Pons (tissue), 1 donor: Measurements from ENCODE around the gene EMX1.

ENCODE experiments used
- DNase-seq: peaks from one replicate; pipeline ENCODE4 v3.0.0-alpha.2; 2016; ENCODE audit warnings: low spot score

EMX1 gene

DNA sequence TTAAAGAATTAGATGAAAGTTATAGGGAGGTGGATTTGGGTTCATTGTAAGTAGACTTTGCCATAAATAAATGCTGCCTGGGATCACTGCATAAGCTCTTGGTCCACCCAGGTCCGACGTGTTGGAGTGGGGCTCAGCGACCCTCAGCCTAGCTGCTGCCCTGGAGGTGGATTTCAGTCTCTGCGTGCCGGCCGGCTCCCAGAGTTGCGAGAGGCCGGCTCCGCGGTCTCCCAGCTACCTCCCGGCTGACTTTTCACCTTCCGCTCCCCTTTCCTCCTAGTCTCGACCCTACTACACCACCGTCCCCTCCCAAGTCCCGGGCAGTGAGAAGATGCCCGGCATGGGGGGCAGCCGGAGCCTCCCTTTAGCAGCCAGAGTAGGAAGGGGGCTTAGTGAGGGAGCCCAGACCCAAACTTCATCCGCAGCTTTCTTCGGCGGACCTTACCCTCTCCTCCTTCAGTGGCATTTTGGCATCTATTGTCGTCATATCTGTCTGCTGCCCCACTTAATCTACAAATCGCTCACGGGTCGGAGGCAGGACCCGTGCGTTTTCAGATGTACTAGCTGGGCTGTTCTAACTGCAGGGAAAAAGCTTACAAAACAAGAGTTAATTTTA, 8.1 kb downstream of the EMX1 start:
- no peak for DNase-seq

GRCh38 chr2:72926368-72926767, 9.0 kb downstream of the EMX1 start:
- DNase-seq: no peak

GRCh38 chr2:72926811-72927465, 9.6 kb downstream of the EMX1 start:
- no peak for DNase-seq

DNA sequence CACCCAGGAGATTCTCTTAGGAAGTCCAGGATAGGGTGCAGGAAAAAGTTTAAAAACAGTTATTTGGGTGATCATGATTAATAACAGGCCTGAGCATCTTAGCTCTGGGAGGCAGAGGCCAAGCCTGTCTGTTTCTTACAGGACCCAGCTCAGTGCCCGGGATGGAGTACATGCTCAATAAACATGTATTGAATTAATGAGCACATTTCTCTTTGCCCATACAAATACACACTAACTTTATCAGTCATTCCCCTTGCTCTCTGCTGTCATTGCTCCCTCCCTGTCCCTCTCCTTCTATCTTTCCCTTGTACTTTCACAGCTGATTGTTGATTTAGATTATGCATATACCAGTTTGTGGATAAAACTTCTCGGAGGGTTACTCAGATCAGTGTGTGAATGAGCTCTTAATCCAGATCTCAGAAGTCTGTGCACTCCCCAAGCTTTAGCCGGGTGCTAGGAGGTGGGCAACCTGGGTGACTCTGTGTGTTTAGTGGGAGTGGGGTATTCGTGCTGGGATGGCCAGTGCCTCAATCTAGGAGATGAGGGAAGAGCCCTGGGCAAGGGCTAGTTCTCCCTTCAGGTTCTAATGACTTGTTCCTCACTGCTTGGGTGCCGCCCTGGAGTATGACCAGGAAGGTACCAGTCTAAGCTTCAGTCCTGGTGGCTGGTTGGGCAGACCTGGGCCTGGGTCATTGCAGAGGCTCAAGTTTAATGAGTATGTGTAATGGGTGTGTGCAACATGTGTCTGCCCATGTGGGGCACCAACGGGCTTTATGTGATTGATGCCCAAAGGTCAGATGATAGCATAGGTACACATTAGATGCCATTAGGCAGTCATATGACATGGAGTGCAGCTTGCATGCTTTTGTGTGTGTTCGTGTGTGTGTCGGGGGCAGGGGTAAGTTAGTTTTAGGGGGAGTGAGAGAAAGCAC, 10.6 kb downstream of the EMX1 start:
- no peak for DNase-seq

DNA sequence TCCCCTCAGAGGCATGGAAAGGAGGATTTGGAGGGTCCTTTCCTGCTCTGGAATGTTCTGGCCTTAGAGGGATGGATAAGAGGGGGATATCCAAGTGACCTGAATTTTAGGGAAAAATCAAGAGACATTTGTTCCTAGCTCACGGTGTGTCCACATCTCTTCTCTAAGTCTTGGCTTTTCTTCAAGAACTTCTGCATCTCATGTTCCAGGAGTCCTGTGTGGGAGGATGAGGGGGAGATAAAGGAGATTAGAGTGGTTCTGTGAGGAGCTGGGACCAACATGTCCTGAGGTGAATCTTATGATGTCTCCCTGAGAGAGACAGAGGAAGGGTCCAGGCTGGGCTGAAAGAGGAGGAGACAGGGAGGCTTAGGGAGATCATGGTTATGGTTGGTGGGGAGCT, 11.7 kb downstream of the EMX1 start:
- no peak for DNase-seq

DNA sequence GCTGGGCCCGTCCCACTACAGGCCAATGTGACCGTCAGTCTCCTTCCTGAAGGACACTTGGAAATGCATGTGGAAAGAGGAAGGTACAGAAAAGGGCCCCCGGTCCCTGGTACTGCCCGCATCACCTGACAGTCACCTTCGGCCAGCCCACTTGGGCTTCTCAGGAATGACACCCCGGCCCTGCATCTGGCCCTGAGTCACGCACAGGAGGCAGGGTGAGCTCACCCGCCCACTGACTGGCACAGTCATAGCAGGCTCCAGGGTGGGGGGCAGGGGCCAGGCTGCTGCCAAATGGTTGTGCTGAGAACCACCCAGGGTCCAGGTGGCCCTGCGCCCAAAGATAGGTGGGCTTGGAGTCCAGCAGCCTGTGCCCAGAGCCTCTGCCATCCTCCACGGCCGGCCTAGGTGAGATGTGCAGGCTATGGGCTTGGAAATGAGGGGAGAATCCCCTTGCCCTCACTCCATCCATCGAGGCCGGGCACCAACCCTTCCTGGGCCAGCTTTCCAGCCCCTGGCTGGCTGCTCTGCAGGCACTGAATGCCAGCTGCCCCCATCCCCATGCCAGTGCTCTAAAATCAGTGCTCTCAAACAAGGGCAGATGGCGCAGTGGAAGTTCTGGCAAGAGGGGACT, 14.1 kb downstream of the EMX1 start:
- no peak for DNase-seq

GRCh38 chr2:72932045-72932740, 14.9 kb downstream of the EMX1 start:
- no peak for DNase-seq

- no peak for DNase-seq
Observed at GRCh38 chr2:72932805-72933204, 15.5 kb downstream of the EMX1 start.

DNA sequence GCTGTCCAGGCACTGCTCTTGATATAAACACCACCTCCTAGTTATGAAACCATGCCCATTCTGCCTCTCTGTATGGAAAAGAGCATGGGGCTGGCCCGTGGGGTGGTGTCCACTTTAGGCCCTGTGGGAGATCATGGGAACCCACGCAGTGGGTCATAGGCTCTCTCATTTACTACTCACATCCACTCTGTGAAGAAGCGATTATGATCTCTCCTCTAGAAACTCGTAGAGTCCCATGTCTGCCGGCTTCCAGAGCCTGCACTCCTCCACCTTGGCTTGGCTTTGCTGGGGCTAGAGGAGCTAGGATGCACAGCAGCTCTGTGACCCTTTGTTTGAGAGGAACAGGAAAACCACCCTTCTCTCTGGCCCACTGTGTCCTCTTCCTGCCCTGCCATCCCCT, 15.9 kb downstream of the EMX1 start:
- no peak for DNase-seq

GRCh38 chr2:72933646-72934151, 16.4 kb downstream of the EMX1 start:
- no peak for DNase-seq

DNA sequence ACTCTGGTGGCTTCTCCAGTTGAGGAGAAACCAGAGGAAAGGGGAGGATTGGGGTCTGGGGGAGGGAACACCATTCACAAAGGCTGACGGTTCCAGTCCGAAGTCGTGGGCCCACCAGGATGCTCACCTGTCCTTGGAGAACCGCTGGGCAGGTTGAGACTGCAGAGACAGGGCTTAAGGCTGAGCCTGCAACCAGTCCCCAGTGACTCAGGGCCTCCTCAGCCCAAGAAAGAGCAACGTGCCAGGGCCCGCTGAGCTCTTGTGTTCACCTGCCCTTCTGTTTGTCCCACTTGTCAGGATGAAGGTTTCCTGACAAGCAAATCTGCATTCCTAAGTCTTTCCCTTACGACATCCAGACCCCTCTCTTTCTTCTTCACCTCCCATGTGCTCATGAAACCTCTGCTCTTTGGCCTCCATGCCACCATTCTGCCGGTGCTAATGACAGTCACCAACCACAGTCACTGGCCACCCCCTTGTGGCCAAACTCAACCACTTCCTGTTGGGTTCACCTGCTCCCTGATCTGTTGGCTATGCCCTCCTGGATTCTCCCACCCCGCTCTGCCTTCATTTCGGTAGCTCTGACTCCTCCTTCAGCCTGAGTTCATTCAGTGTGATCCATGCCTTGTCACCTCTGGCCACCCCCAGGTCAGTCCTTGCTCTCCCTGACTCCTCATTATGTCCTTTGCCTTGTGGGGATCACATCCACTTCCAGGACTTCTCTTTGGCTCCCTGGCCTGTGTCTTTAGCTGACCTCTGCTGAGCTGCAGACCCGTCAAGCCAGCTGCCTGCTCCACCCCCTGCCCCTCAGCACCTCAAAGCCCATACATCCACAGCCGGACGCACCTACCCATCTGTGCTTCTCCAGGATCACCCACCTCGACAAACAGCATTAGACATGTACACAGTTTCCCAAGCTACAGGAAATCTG, 17.6 kb downstream of the EMX1 start:
- no peak for DNase-seq

DNA sequence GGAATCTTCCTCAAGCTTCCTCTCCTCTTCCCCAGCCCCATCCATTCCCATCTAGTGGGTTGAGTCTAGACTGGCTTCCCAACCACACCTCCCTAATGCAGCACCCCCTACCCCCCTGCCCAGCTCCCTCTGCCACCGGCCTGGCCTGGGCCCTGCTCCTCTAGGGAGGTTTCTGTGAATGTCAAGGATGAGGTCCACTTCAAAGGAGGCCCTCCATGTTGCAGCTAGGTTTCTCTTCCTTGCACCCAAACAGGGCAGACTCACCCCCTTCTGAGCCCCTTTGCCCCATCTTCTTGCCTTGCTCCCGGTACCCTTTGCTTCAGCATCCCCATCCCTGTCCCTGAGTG, 18.3 kb downstream of the EMX1 start:
- DNase-seq: no peak

DNA sequence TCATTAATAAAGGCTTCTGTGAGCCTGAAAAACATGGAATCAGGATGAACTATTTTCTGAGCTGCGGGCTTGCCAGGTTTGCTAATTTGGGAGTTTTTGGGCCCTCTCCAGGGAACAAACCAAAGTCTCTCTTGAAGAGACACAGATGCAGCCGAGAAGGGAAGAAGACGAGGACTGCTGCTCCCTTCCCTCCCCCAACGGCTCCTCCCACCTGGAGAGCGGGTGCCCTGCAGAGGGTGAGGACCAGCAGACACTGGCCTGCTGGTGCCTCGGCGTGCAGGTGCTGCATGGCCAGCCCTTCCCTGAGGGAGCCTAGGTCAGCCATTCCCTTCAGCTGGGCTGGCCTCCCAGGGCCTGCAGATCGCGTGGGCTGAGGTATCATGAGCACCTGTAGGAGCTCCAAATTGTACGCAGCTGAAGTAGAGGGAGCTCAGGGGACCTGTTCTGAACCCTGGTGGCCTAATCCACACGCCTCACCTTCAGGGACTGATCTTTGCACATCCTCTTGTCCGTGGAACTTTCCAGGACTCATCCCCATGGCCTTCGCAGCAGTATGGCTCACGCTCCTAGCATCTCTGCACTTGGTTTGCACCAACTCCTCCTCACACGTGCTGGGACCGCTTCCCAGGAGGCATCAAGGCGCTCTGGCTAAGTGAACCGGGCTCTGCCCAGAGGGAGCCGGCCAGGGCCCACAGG, 19.5 kb downstream of the EMX1 start:
- no peak for DNase-seq

DNA sequence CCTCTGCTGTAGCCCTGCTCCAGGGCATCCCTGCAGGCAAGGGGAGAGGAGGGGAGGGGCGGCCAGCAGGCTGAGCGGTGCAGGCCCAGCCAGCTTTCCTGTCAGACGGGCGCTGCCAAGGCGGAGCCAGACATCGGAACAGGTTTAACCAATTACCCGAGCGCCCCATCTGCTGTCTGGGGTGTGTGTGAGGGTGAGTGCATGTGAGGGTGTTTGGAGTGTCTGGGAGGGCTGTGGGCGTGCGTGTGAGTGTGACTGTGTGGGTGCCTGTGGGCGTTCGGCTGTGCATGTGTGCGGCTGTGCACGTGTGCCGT, 20.0 kb downstream of the EMX1 start:
- no peak for DNase-seq

DNA sequence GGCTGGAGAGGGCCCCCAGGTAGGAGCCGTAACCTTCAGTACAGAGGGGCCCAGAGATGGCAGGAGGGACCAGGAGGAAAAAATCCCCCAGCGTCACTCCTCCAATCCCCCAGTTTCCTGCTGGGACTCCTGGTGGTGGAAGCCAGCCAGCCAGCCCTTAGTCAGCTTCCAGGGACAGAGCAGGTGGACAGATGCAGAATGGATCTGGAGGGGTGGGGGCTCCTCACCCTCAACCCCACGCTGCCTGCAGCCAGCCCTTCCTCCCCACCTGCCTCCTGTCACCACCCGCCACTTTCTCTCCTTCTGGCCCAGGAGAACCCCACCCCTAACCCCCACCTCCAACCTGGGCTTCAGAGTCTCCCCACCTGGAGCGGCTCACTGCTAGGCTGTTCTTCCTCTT, 21.1 kb downstream of the EMX1 start:
- no peak for DNase-seq

GRCh38 chr2:72940361-72940760, 23.0 kb downstream of the EMX1 start:
- DNase-seq: no peak

DNA sequence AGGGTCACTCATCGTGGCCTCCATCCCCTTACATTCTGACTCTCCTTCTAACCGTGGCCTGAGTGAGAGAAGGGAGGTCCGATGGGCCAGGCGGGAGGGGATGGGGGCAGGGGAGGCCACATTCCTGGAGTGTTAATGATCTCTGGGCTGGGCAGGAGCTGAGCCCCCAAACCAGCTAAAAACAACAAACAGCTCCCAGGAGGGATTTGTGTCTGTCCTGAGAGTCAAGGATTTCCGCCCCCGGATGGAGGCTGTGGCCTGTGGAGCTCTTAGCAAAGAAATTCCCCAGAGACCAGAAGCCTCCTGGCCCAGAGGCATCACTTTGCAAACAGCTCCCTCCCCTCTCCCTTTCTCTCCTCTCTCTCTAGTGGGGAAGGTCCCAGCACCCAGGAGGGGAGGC, 23.5 kb downstream of the EMX1 start:
- no peak for DNase-seq

- DNase-seq: no peak
Observed at GRCh38 chr2:72942293-72942692, 25.0 kb downstream of the EMX1 start.

DNA sequence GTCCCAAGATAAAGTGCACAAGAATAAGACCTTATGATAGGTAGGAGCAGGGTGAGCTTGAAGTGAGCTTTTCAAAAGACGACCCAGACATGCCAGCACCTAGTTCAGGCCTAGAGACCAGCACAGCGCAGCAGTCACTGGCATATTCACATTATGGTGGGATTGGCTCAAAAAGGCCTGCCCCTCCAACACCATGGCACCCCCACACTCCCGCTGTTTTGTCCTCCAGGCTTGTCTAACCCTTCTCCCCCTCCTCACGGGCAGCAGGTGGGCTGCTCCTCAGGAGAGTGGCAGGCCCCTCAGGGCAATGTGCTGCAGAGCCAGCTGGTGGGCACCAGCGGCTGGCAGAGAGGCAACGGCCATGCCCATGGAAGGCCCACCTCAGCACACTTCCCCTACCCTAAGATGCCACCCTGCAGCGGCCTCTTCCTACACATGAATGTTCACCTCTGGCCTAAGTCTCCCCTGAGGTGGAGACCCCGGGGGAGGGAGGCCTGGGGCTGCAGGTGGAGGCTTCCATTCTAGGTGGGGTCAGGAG, 25.6 kb downstream of the EMX1 start:
- no peak for DNase-seq
